Coronary artery (tissue), 2 donors: ENCODE data around the gene TBCE.
"Not testable (repeated sequence)": the region's sequence is repeated elsewhere in the genome, so short reads cannot be mapped to it uniquely, and the experiment has no call there.

ENCODE experiments used
- DNase-seq: peaks from one replicate; pipeline ENCODE4 v3.0.0-alpha.2; 2017; ENCODE audit warnings: low spot score
- H3K27ac ChIP-seq, 2 donors: fragments of 200-600 bp; sonication (generic); one replicate each; pipeline ENCODE4 v1.5.1; 2016 to 2019
- H3K4me3 ChIP-seq: fragments of 200-600 bp; sonication (generic); 2 replicates; pipeline ENCODE4 v1.5.1; 2016; ENCODE audit warnings: mild to moderate bottlenecking, moderate library complexity
- TF ChIP-seq, protein P1 (sequence below): fragments of 200-600 bp; sonication (generic); IDR thresholded peaks from one replicate; pipeline ENCODE4 v1.5.1; 2019; ENCODE audit warnings: antibody characterized with exemption

TBCE gene

DNA sequence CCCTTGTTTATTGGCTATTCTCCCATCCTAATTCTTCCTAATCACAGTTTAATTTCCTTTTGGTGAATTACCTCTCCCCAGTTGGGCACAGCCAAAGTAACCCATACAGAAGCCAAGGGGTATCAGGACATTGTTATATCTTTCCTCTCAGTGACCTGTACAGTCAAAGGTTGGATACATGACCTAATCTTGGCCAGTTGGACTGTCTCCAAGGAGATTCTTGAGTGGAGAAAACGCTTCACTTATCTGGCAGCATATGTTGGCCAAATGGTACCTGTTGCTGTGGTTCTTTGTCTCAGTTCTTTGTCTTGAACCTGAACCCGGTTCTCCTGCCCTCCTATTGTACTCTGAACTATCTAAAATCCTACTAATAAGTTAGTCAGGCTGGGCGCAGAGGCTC is 15.3 kb upstream of the TBCE start:
- TF ChIP-seq, protein P1, sequence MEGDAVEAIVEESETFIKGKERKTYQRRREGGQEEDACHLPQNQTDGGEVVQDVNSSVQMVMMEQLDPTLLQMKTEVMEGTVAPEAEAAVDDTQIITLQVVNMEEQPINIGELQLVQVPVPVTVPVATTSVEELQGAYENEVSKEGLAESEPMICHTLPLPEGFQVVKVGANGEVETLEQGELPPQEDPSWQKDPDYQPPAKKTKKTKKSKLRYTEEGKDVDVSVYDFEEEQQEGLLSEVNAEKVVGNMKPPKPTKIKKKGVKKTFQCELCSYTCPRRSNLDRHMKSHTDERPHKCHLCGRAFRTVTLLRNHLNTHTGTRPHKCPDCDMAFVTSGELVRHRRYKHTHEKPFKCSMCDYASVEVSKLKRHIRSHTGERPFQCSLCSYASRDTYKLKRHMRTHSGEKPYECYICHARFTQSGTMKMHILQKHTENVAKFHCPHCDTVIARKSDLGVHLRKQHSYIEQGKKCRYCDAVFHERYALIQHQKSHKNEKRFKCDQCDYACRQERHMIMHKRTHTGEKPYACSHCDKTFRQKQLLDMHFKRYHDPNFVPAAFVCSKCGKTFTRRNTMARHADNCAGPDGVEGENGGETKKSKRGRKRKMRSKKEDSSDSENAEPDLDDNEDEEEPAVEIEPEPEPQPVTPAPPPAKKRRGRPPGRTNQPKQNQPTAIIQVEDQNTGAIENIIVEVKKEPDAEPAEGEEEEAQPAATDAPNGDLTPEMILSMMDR: no peak
- H3K27ac ChIP-seq: no peak overlapping the region
- DNase-seq: no peak

DNA sequence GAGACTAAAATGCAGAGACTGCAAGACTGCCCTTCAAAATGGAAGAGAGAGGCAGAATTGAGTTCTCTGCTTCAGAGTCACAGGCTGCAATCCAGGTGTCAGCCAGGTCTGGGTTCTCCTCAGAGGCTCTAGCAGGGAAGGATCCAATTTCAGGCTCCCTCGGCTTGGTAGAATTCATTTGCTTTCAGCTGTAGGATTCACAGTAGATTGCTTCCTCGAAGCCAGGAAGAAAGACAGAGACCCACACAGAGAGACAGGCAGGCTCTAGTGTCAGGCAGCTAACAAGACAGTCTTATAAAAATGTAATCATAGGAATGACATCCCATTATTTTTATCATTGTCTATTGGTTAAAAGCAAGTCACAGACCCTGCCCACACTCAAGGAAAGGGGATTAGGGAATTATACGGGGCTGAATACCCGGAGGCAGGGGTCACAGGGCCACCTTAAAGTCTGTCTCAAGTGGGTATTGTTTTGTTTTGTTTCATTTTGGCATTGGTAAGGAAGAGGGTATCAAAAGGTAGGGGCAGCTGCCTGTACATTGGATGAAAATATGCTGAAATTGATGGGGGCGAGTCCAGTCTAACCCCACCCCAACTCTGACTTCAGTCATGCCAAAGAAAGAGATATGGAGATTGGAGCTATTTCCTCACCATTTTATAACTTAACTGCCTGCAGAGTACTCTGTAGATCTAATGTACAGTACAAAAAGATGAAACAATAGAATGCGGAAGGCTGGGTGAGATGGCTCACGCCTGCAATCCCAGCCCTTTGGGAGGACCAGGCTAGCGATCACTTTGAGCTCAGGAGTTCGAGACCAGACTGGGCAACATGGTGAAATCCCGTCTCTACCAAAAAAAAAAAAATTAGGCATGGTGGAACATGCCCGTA is 9.5 kb upstream of the TBCE start:
- H3K27ac ChIP-seq: no peak overlapping the region
- TF ChIP-seq, protein P1: no peak
- DNase-seq: no peak
- no peak overlapping the region for H3K4me3 ChIP-seq

More for the DNA sequence above, 15.3 kb upstream of the TBCE start:
- H3K4me3 ChIP-seq: no peak overlapping the region

DNA sequence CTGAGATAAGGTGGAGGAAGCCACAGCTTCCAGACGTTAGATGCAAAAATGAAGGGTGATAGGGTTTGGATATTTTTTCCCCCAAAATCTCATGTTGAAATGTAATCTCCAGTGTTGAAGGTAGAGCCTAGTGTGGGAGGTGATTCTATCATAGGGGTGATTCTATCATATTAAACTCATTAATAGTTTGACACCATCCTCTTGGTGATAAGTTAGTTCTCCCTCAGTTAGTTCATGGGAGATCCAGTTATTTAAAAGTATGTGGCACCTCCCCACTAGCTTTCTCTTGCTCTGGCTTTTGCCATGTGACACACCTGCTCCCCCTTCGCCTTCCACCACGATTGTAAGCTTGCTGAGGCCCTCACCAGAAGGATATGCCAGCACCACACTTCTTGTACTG is 8.3 kb upstream of the TBCE start:
- H3K27ac ChIP-seq: no peak overlapping the region
- no peak overlapping the region for H3K4me3 ChIP-seq
- no peak for DNase-seq
- TF ChIP-seq, protein P1: no peak

DNA sequence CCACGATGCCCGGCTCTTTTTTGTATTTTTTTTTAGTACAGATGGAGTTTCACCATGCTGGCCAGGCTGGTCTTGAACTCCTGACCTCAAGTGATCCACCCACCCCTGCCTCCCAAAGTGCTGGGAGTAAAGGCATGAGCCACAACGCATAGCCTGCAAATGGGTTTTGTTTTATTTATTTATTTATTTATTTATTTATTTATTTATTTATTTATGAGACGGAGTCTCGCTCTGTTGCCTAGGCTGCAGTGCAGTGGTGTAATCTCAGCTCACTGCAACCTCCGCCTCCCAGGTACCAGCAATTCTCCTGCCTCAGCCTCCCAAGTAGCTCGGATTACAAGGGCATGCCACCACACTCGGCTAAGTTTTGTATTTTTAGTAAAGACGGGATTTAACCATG is 3.0 kb upstream of the TBCE start:
- DNase-seq: not testable (repeated sequence)

GRCh38 chr1:235366286-235366685 is 941 bp upstream of the TBCE start:
- H3K4me3 ChIP-seq: no peak overlapping the region
- TF ChIP-seq, protein P1: no peak
- no peak for DNase-seq
- no peak overlapping the region for H3K27ac ChIP-seq

More for the DNA sequence above, 3.0 kb upstream of the TBCE start:
- H3K4me3 ChIP-seq, H3K27ac ChIP-seq: not testable (repeated sequence)

DNA sequence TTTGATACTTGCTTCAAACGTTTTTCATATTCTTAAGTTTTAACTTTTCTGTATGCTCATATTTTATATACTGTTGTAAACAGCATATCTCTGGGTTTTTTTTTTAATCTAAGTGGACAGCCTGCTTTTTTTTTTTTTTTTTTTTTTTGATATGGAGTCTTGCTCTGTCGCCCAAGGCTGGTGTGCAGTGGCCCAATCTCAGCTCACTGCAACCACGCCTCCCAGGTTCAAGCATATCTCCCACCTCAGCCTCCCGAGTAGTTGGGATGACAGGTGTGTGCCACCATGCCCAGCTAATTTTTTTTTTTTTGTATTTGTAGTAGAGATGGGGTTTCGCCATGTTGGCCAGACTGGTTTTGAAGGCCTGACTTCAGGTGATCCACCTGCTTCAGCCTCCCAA is 1.2 kb downstream of the TBCE start:
- no peak overlapping the region for H3K27ac ChIP-seq
- no peak for DNase-seq
- no peak overlapping the region for H3K4me3 ChIP-seq
- TF ChIP-seq, protein P1: no peak

GRCh38 chr1:235369802-235370201 is 2.6 kb downstream of the TBCE start:
- H3K27ac ChIP-seq: no peak overlapping the region
- no peak overlapping the region for H3K4me3 ChIP-seq
- TF ChIP-seq, protein P1: no peak
- no peak for DNase-seq
